Measurements from ENCODE around the gene ISYNA1.

Gene ISYNA1

GRCh38 chr19:18442941-18443340 lies 5.0 kb upstream of the ISYNA1 start:
- DNase-seq, result no peak

- no peak for DNase-seq
Observed at GRCh38 chr19:18441804-18442788, 4.2 kb upstream of the ISYNA1 start.

DNA sequence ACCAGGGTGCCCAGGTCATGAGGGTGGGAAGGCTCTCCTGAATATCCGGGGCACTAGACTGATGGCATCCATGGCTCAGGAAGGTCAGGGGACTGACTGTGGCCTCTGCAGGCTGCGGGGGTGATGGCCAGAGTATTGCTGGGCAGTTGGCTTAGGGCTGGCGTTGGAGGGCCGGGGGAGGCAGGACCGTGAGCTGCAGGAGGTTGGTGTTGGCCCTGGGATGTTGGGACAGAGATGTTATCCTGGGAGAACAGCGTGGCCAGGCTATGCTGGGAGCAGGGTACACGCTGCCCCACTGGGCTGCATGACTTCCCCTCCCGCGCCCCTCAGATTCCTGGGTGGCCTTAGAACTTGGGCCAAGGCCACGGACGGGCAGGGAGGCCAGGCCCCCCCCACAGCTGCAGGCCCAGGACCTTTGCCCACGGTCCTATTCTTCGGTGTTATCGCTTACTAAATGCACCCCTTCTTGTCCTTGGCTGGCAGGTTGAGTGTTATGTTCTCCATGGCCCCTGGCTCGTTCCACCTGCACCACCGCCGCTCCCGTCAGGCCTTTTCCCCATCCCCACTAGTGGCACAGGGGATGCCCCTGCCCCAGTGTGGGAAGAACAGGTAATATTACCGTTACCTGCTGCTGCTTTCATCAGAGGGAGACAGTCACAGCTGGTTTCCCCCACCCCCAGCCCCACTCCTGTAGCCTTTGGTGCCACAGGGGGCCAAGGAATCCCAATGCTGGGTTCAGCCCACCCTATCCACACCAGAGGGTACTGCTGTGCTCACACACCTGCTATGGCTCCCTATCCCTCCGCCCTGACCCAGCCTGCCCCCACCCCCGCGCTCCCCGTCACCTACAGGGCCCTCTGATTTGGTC lies 3.2 kb upstream of the ISYNA1 start:
- no peak for DNase-seq

DNA sequence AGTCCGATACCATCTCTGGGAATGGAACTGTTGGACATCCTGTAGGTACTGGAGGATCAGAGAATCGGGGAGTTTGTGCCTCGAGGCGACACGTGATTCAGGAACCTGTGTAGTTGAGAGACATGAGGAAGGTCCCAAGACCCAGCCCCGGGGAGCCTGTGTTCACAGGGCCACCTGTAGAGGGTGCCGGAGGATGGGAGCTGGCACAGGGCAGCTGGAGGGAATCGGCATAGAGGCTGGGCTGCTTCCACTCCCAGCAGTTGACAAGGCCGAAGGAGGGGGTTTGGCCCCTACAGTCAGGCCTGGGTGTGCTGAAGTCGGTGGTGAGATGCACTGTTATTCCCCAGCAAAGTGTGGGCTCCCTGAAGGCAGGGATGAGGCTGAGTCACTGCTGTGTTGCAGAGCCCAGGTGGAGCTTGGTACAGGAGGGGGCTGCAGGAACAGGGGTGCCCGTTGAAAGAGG lies 2.5 kb upstream of the ISYNA1 start:
- DNase-seq, result no peak

GRCh38 chr19:18439910-18440237 lies 1.9 kb upstream of the ISYNA1 start:
- DNase-seq, result no peak

DNA sequence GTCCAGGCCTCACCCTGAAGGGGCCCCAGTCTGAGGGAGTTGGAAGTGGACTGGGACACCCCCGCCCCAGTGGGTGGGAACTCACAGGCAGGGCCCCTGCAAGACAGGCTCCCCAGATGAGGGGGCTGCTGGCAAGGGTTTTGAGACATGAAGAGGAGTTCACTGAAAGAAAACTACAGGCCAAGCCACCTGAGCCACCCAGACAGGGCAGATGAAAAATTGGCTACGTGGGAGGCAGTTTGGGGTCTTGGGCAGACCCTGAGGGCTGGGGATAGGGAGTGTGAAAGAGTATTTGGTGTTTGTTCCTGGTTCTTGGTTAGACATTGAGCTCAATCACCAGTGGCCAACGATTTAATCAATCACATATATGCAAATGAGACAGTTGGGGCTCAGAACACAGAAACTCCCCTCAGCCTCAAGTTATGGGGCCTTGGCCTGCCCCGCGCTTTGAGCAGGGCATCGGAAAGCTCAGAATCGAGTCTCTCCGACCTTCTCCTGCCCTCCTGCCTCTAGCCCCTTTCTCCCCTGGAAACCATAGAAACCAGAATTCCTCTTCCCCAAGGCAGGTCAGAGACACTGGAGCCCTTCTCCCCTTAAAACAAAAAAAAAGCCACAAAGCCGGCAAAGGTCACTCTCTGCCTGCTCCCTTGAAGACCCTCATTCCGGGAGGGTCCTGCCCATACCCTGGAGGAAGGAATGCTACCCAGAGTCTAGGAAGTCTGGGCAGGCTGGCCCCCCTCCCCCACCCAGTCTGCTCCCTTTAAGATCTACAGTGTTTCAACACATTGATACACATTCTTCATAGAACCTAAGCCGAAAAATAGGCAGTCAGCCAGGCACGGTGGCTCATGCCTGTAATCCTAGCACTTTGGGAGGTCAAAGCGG lies 1.3 kb upstream of the ISYNA1 start:
- no peak for DNase-seq

GRCh38 chr19:18438331-18439024 lies 545 bp upstream of the ISYNA1 start:
- DNase-seq, result no peak

- DNase-seq, result peak; percentile 71
Observed at GRCh38 chr19:18436671-18437490, 1.1 kb downstream of the ISYNA1 start.

DNA sequence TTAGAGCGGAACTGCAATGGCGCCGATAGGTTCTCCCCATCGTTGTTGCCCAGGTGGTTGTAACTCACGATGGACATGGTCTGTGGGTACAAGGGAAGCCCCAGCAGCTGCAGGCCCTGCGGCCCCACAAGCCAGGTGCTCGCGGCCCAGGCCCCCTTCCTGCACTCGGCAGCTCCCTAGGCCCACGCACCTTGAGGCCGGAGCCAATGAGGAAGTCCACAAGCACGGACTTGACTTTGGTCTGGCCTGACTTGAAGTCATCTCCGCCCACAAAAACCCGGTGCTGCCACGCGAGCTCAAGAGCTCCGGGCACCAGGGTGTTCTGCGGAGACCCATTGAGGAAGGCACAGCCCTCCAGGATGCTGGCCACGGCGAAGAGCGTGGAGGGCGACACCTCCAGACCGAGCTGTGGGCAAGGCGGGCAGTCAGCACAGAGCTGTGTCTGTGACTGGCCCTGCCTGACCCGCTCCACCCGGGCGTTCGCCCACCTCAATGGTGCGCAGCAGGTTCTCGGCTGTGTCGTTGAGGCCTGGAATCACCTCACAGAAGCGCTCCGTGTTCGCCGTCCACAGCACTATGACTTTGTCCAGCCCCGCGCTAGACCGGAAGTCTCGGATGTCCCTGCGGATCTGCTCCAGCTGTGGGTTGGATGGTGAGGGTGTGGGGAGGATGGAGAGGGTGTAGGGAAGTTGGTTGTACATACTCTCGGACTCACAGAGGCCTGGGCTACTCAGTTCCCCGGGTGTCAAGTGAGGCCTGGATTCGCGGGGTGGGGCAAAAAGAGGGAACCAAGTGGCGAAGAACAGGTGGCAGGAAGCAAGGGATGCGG lies 1.9 kb downstream of the ISYNA1 start:
- no peak for DNase-seq

GRCh38 chr19:18435178-18435841 lies 2.6 kb downstream of the ISYNA1 start:
- DNase-seq, result no peak

DNA sequence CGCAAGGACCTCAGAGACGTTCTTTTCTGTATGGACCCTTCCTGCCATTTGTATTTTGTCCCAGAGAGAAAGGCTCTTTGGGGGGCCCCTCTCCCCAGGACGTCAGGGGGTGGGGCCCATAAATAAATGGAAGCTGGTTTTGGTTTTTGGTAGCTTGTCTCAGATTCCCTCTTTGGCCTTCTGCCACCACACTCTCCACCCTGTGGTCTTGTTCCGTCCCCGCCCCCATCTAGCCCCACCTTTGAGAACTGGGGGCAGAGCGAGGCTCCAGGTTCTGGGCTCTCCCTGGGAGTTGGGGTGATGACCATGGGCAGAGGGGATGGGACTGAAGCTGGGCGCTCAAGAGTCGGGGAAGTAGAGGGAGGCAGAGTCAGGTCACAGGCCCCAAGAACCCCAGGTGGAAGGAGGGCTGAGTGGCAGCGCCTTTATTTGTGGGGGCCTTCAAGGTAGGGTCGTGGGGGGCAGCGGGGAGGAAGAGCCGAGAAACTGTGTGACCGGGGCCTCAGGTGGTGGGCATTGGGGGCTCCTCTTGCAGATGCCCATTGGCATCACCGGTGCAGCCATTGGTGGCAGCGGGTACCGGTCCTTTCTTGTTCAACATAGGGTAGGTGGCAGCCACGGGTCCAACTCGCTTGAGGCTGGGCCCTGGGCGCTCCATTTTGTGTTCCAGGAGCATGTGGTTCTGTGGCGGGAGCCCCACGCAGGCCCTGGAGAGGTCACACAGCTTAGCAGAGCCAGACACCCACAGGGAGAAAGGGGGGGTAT lies 3.3 kb downstream of the ISYNA1 start:
- no peak for DNase-seq

DNA sequence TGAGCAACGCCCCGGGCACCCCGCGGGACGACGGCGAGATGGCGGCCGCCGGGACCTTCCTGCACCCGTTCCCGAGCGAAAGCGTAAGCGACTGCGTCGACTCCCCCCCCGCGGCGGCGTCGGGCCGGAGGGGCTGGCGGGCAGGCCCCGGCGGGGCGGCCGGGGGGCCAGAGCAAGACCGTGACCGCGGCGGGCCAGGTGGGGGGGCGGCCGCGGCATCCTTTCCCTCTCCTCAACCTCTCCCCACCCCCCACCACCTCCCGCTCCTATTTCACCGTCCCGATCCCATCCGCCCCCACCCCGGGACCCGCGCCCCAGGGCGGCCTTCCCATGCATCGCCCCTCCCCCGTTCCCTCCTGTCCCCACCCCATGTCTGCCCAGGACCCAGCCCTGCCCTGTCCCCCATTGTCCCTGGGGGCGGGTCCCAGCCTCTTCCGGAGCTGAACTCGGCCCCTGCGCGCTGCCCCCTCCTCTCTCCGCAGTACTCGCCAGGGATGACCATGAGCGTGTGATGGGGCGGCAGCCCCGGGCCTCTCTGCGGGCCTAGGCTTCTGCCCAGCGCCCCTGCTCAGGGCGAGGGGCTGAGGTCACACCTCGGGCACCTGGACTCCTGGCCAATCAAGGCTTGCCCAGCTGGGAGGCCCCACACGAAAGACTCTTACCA lies 4.1 kb downstream of the ISYNA1 start:
- DNase-seq, result no peak

- peak; percentile 29 for DNase-seq
Observed at GRCh38 chr19:18433015-18433691, 4.8 kb downstream of the ISYNA1 start.

- DNase-seq, result no peak
Observed at GRCh38 chr19:18432275-18433014, 5.5 kb downstream of the ISYNA1 start.

GRCh38 chr19:18431351-18432197 lies 6.4 kb downstream of the ISYNA1 start:
- no peak for DNase-seq
